Ectodermal cell (in vitro differentiated cells): ENCODE data around the gene SHISA5.
"Not testable (repeated sequence)": the region's sequence is repeated elsewhere in the genome, so short reads cannot be mapped to it uniquely, and the experiment has no call there.

Experiments
- H3K27ac ChIP-seq: 2 replicates; pipeline ENCODE4 v1.7.0; 2013; ENCODE audit warnings: mild to moderate bottlenecking, low read depth, low read length; ENCODE audit not compliant: insufficient read depth, poor library complexity, severe bottlenecking
- H3K27me3 ChIP-seq: 2 replicates; pipeline ENCODE4 v1.7.0; 2013; ENCODE audit warnings: mild to moderate bottlenecking, low read length; ENCODE audit not compliant: insufficient read depth, control insufficient read depth, poor library complexity, severe bottlenecking
- H3K36me3 ChIP-seq: one replicate; pipeline ENCODE4 v1.7.0; 2013; ENCODE audit warnings: low read length; ENCODE audit not compliant: control insufficient read depth, insufficient read depth
- H3K4me1 ChIP-seq: one replicate; pipeline ENCODE4 v1.7.0; 2013; ENCODE audit warnings: low read length; ENCODE audit not compliant: control insufficient read depth, insufficient read depth
- H3K4me3 ChIP-seq: 2 replicates; pipeline ENCODE4 v1.7.0; 2013; ENCODE audit warnings: low read depth, low read length, control low read depth; ENCODE audit not compliant: insufficient read depth
- H3K9me3 ChIP-seq: 2 replicates; pipeline ENCODE4 v1.7.0; 2013; ENCODE audit warnings: mild to moderate bottlenecking, low read length, moderate library complexity; ENCODE audit not compliant: control insufficient read depth
- WGBS, 2 experiments: methylation state at CpG; one replicate each; pipeline ENCODE4 v1.1.7; 2013; ENCODE audit warnings: missing lambda C conversion rate in 2 of 2; 5-methylcytosine and 5-hydroxymethylcytosine counted together

SHISA5 gene

GRCh38 chr3:48478626-48479555 lies 25.1 kb downstream of the SHISA5 start:
- Histone ChIP-seq H3K4me1 (peaks cover 8% of the 10 kb centered on the region), H3K27me3 (no peaks in the 10 kb centered on the region), H3K9me3 (no peaks in the 10 kb centered on the region), H3K36me3 (no peaks in the 10 kb centered on the region), H3K27ac (no peak overlapping the region), H3K4me3 (no peak overlapping the region)
- 86 to 88% methylated on average over 19 of the region's 19 CpGs for WGBS, 2 experiments

GRCh38 chr3:48477959-48478520 lies 25.9 kb downstream of the SHISA5 start:
- Histone ChIP-seq H3K9me3 (no peaks in the 10 kb centered on the region), H3K4me3 (no peak overlapping the region), H3K27me3 (no peaks in the 10 kb centered on the region), H3K27ac (no peak overlapping the region), H3K4me1 (peaks cover 12% of the 10 kb centered on the region), H3K36me3 (no peaks in the 10 kb centered on the region)
- WGBS, 2 experiments, result 88 to 89% methylated on average over 9 of the region's 9 CpGs

GRCh38 chr3:48476426-48477053 lies 27.4 kb downstream of the SHISA5 start:
- 93 to 94% methylated on average over 9 of the region's 9 CpGs for WGBS, 2 experiments

GRCh38 chr3:48475188-48475587 lies 28.8 kb downstream of the SHISA5 start:
- no peak overlapping the region for H3K27ac ChIP-seq
- H3K9me3 ChIP-seq, result no peaks in the 10 kb centered on the region
- no peaks in the 10 kb centered on the region for H3K27me3 ChIP-seq
- WGBS, 2 experiments, result 64% methylated on average over 11 of the region's 11 CpGs
- H3K4me1 ChIP-seq, result peaks cover 24% of the 10 kb centered on the region
- H3K36me3 ChIP-seq, result no peaks in the 10 kb centered on the region
- H3K4me3 ChIP-seq, result no peak overlapping the region

More at GRCh38 chr3:48476426-48477053, 27.4 kb downstream of the SHISA5 start:
- Histone ChIP-seq H3K4me3 (no peak overlapping the region), H3K27me3 (no peaks in the 10 kb centered on the region), H3K27ac (no peak overlapping the region), H3K4me1 (peaks cover 20% of the 10 kb centered on the region), H3K9me3 (no peaks in the 10 kb centered on the region), H3K36me3 (no peaks in the 10 kb centered on the region)

GRCh38 chr3:48474619-48475018 lies 29.4 kb downstream of the SHISA5 start:
- no peak overlapping the region for H3K27ac ChIP-seq
- no peak overlapping the region for H3K4me3 ChIP-seq
- peaks cover 24% of the 10 kb centered on the region for H3K4me1 ChIP-seq
- no peaks in the 10 kb centered on the region for H3K27me3 ChIP-seq
- no peaks in the 10 kb centered on the region for H3K9me3 ChIP-seq
- H3K36me3 ChIP-seq, result no peaks in the 10 kb centered on the region
- 11% methylated on average over 4 of the region's 4 CpGs for WGBS, 2 experiments

- H3K27ac ChIP-seq, H3K4me3 ChIP-seq, H3K9me3 ChIP-seq, H3K36me3 ChIP-seq, H3K27me3 ChIP-seq: not testable (repeated sequence)
- peaks cover 24% of the 10 kb centered on the region for H3K4me1 ChIP-seq
- WGBS, 2 experiments, result 61 to 75% methylated on average over 3 to 4 of the region's 4 CpGs
Measured at GRCh38 chr3:48474031-48474430, 29.9 kb downstream of the SHISA5 start.

- 71 to 78% methylated on average over 5 of the region's 5 CpGs for WGBS, 2 experiments
- H3K27ac ChIP-seq, result peak overlapping the region; percentile 92
Measured at GRCh38 chr3:48473617-48473952, 30.4 kb downstream of the SHISA5 start.

GRCh38 chr3:48472923-48473616 lies 30.9 kb downstream of the SHISA5 start:
- no peaks in the 10 kb centered on the region for H3K27me3 ChIP-seq
- H3K4me1 ChIP-seq, result peaks cover 24% of the 10 kb centered on the region
- peak overlapping the region; percentile 71 for H3K4me3 ChIP-seq
- H3K27ac ChIP-seq, result peak overlapping the region; percentile 92
- H3K36me3 ChIP-seq, result no peaks in the 10 kb centered on the region
- 5% methylated on average over 17 of the region's 17 CpGs for WGBS, 2 experiments
- H3K9me3 ChIP-seq, result no peaks in the 10 kb centered on the region

More at GRCh38 chr3:48473617-48473952, 30.4 kb downstream of the SHISA5 start:
- H3K4me3 ChIP-seq, result no peak overlapping the region
- H3K36me3 ChIP-seq, result no peaks in the 10 kb centered on the region
- no peaks in the 10 kb centered on the region for H3K27me3 ChIP-seq
- H3K9me3 ChIP-seq, result no peaks in the 10 kb centered on the region
- H3K4me1 ChIP-seq, result peaks cover 24% of the 10 kb centered on the region

- no peaks in the 10 kb centered on the region for H3K9me3 ChIP-seq
- no peaks in the 10 kb centered on the region for H3K27me3 ChIP-seq
- WGBS, 2 experiments, result 8 to 16% methylated on average over 5 of the region's 5 CpGs
- peaks cover 24% of the 10 kb centered on the region for H3K4me1 ChIP-seq
- H3K36me3 ChIP-seq, result no peaks in the 10 kb centered on the region
- H3K4me3 ChIP-seq, result peak overlapping the region; percentile 71
- peak overlapping the region; percentile 92 for H3K27ac ChIP-seq
Measured at GRCh38 chr3:48472673-48472922, 31.4 kb downstream of the SHISA5 start.

GRCh38 chr3:48470286-48470685 lies 33.7 kb downstream of the SHISA5 start:
- H3K36me3 ChIP-seq, result no peaks in the 10 kb centered on the region
- H3K27ac ChIP-seq, result no peak overlapping the region
- H3K4me3 ChIP-seq, result no peak overlapping the region
- 80 to 90% methylated on average over 1 of the region's 1 CpG for whole genome bisulfite sequencing, 2 experiments
- H3K9me3 ChIP-seq, result no peaks in the 10 kb centered on the region
- H3K27me3 ChIP-seq, result no peaks in the 10 kb centered on the region
- H3K4me1 ChIP-seq, result peaks cover 37% of the 10 kb centered on the region
